Muscle of leg (tissue), 11 donors: Measurements from ENCODE around the gene IGSF8. TPM values are rescaled to one million over a fixed set of nuclear protein-coding genes. Genes with fewer than 3 reads are reported as not detected.

ENCODE experiments used
- DNase-seq: peaks from one replicate; pipeline ENCODE4 v3.0.0; 2013
- H3K27ac ChIP-seq: one replicate; pipeline ENCODE4 v1.5.1; 2013; ENCODE audit warnings: mild to moderate bottlenecking, low read length, control low read depth
- H3K27me3 ChIP-seq: one replicate; pipeline ENCODE4 v1.6.1; 2013; ENCODE audit warnings: low read length; ENCODE audit not compliant: control insufficient read depth, insufficient read depth
- H3K36me3 ChIP-seq: one replicate; pipeline ENCODE4 v1.6.1; 2013; ENCODE audit warnings: low read length; ENCODE audit not compliant: control insufficient read depth, insufficient read depth
- H3K4me1 ChIP-seq: one replicate; pipeline ENCODE4 v1.6.1; 2013; ENCODE audit warnings: low read length; ENCODE audit not compliant: control insufficient read depth, insufficient read depth
- H3K4me3 ChIP-seq: one replicate; pipeline ENCODE4 v1.5.1; 2013; ENCODE audit warnings: low read length, control low read depth
- H3K9me3 ChIP-seq: replicated peaks from 2 replicates; pipeline ENCODE4 v1.6.1; 2013; ENCODE audit warnings: low read depth, low read length; ENCODE audit not compliant: control insufficient read depth
- WGBS: methylation state at CpG from one replicate; pipeline ENCODE4 v1.1.5; 2013; ENCODE audit warnings: missing lambda C conversion rate; ENCODE audit not compliant: insufficient coverage; 5-methylcytosine and 5-hydroxymethylcytosine counted together
- polyA plus RNA-seq, 8 donors: library from polyadenylated mRNA; unstranded; fragments of 120-200 nt; gene quantifications; one replicate each; pipeline versions ENCODE4 v1.2.1 to v1.2.3, GENCODE V29; 2013; ENCODE audit warnings: inconsistent platforms in 1 of 8, low replicate concordance in 1 of 8; ENCODE audit not compliant: insufficient read length in 8 of 8, insufficient read depth in 1 of 8
- total RNA-seq: library from RNA; stranded (reverse); fragments of 120-200 nt; gene quantifications from one replicate; pipeline ENCODE4 v1.2.4, GENCODE V29; 2013

The IGSF8 gene
- total and polyA plus RNA-seq, 9 donors: 15.4 to 26.2 (median 21.1) TPM

DNA sequence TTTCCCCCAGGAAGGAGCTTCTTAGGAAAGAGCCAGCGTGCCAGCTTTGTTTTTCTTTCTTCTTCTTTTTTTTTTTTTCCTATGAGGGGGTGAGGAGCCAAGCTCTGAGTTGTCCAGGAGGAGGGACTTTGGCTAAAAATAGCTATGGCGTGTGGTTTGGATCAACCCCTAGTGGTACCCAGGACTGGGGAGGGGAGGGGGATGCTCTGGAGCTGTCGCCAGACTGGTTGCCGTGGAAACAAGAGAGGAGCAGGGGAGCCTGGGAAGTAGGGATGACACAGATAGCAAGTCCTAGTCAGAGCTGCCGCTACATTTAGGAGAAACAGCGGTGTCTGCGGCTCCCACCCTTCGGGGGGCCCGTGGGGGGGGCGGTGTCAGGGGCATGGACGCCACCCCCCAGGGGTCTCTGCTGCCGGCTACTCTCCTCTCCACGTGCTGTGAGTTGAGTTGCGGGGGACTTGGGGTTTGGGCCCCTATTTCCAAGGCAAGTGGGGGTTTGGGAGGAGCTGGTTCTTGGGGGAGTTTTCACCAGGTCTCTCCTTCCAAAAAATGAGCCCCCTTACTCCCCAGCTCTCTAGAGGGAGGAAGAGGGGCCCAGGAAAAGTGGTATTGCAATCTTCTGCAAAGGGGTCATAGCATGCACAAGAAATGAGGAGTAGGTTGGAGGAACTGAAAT lies 17.0 kb downstream of the IGSF8 start, which contains the start of gene KCNJ9:
KCNJ9 (plus strand) TSS at position 278 of the 676 bp plus-strand sequence. CDS start 2,493 bp downstream, outside the sequence.
- Histone ChIP-seq H3K27me3 (peaks cover 44% of the 10 kb centered on the region), H3K4me3 (no peak within 1 kb of the TSS), H3K4me1 (peaks cover 23% of the 10 kb centered on the region), H3K9me3 (no peaks in the 10 kb centered on the region), H3K36me3 (no peaks in the 10 kb centered on the region), H3K27ac (no peak within 1 kb of the TSS)
- WGBS: 21% methylated on average over 8 of the region's 14 CpGs
- DNase-seq: no peak

- no peak overlapping the region for H3K4me3 ChIP-seq
- H3K27me3 ChIP-seq: peaks cover 47% of the 10 kb centered on the region
- H3K4me1 ChIP-seq: peaks cover 15% of the 10 kb centered on the region
- H3K27ac ChIP-seq: no peak overlapping the region
- no peak for DNase-seq
- H3K9me3 ChIP-seq: no peaks in the 10 kb centered on the region
- no CpG with 5 or more reads among the region's 6 CpGs for WGBS
- no peaks in the 10 kb centered on the region for H3K36me3 ChIP-seq
Measured at GRCh38 chr1:160080381-160081100, 17.9 kb downstream of the IGSF8 start.

- WGBS: no CpG with 5 or more reads among the region's 4 CpGs
- Histone ChIP-seq H3K4me1 (peaks cover 15% of the 10 kb centered on the region), H3K27ac (no peak overlapping the region), H3K27me3 (peaks cover 45% of the 10 kb centered on the region), H3K4me3 (no peak overlapping the region), H3K36me3 (no peaks in the 10 kb centered on the region), H3K9me3 (no peaks in the 10 kb centered on the region)
- DNase-seq: no peak
Measured at GRCh38 chr1:160079448-160079847, 19.0 kb downstream of the IGSF8 start.

- peak overlapping the region; percentile 13 for H3K27ac ChIP-seq
- H3K4me1 ChIP-seq: peaks cover 10% of the 10 kb centered on the region
- H3K4me3 ChIP-seq: no peak overlapping the region
- no peaks in the 10 kb centered on the region for H3K36me3 ChIP-seq
- WGBS: 25% methylated on average over 6 of the region's 8 CpGs
- H3K27me3 ChIP-seq: peaks cover 37% of the 10 kb centered on the region
- peak; percentile 82 for DNase-seq
- H3K9me3 ChIP-seq: no peaks in the 10 kb centered on the region
Measured at GRCh38 chr1:160078512-160079195, 19.8 kb downstream of the IGSF8 start.

GRCh38 chr1:160077486-160077885 lies 20.9 kb downstream of the IGSF8 start:
- no peaks in the 10 kb centered on the region for H3K9me3 ChIP-seq
- H3K4me1 ChIP-seq: peaks cover 10% of the 10 kb centered on the region
- H3K27ac ChIP-seq: no peak overlapping the region
- H3K4me3 ChIP-seq: no peak overlapping the region
- H3K36me3 ChIP-seq: no peaks in the 10 kb centered on the region
- peaks cover 25% of the 10 kb centered on the region for H3K27me3 ChIP-seq
- DNase-seq: no peak

DNA sequence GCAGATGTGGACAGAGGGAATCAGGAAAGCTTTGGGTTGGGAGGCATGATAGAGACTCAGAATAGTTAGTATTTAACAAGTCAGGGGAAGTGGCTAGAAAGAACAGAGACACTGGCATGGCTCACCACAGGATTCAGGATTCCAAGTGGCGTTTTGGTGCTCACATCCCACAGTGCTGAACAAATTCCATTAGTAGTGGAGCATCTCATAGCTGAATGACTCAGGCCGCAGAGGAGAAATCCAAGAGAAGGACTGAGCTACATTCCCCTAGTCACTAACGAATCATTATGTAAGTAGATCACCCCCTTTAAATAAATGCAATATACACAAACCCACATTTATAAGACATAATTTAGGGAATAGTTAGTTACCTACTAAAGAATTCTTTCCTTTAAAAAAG lies 22.1 kb downstream of the IGSF8 start:
- DNase-seq: no peak
- Histone ChIP-seq H3K36me3 (no peaks in the 10 kb centered on the region), H3K27me3 (peaks cover 19% of the 10 kb centered on the region), H3K27ac (no peak overlapping the region), H3K4me3 (no peak overlapping the region), H3K4me1 (peaks cover 10% of the 10 kb centered on the region), H3K9me3 (no peaks in the 10 kb centered on the region)
- WGBS: no CpG with 5 or more reads among the region's 3 CpGs

- Histone ChIP-seq H3K4me3 (no peak overlapping the region), H3K36me3 (no peaks in the 10 kb centered on the region), H3K4me1 (peaks cover 12% of the 10 kb centered on the region), H3K27ac (no peak overlapping the region), H3K9me3 (no peaks in the 10 kb centered on the region), H3K27me3 (peaks cover 14% of the 10 kb centered on the region)
- DNase-seq: no peak
- WGBS: no CpG with 5 or more reads among the region's 2 CpGs
Measured at GRCh38 chr1:160075836-160076235, 22.6 kb downstream of the IGSF8 start.

DNA sequence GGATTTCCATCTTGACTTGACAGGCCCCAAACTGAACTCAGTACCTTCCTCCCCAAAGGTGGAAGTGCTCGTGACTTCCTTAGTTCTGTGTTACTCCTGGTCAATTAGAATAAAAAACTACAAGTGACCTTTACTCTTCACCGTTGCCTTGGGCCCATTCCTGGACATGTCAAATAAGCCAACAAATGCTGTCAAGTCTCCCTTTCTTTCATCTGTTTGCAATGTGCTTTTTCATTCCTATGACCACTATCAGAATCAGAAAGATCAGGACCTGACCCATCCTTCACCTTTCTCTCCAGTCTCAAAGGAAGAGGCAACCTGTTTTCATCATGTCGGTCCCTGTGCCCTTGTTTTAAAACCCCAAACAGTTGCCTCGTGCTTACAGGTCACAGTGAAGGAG lies 23.6 kb downstream of the IGSF8 start:
- no peaks in the 10 kb centered on the region for H3K9me3 ChIP-seq
- H3K27ac ChIP-seq: no peak overlapping the region
- H3K27me3 ChIP-seq: peaks cover 17% of the 10 kb centered on the region
- DNase-seq: no peak
- 66% methylated on average over 3 of the region's 4 CpGs for WGBS
- H3K4me3 ChIP-seq: no peak overlapping the region
- no peaks in the 10 kb centered on the region for H3K36me3 ChIP-seq
- H3K4me1 ChIP-seq: peaks cover 17% of the 10 kb centered on the region

DNA sequence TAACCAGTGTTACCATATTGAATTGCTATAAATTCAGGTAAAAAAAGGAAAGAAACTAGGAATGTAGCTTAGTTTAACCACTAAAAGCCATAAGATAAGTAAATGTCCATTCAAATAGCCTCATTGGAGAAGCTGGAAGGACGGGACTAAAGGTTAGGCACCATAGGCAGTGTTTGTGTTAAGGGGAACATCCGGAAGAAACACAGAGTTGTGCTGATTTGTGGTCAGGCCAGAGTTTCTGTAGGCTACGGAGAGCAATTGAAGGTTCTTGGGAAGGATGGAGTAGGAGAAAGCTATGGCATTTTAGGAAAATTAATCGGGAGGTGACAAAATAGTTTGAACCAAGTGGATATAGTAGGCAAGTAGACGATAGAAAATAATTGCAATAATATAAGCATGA lies 27.1 kb downstream of the IGSF8 start:
- no peak for DNase-seq
- Histone ChIP-seq H3K27ac (no peak overlapping the region), H3K4me1 (peaks cover 17% of the 10 kb centered on the region), H3K27me3 (peaks cover 30% of the 10 kb centered on the region), H3K9me3 (no peaks in the 10 kb centered on the region), H3K36me3 (no peaks in the 10 kb centered on the region), H3K4me3 (no peak overlapping the region)
- 63% methylated on average over 5 of the region's 5 CpGs for WGBS
